Coronary artery (tissue), 2 donors: ENCODE results near the gene TMEM116.
A peak's percentile ranks its signal among the peaks of the same experiment; 100 is the strongest.
"Not testable (repeated sequence)": the region's sequence is repeated elsewhere in the genome, so short reads cannot be mapped to it uniquely, and the experiment has no call there.

Source experiments
- DNase-seq: peaks from one replicate; pipeline ENCODE4 v3.0.0-alpha.2; 2017; ENCODE audit warnings: low spot score
- H3K27ac ChIP-seq, 2 donors: fragments of 200-600 bp; sonication (generic); one replicate each; pipeline ENCODE4 v1.5.1; 2016 to 2019
- H3K4me3 ChIP-seq: fragments of 200-600 bp; sonication (generic); 2 replicates; pipeline ENCODE4 v1.5.1; 2016; ENCODE audit warnings: mild to moderate bottlenecking, moderate library complexity
- TF ChIP-seq, protein P1 (sequence below): fragments of 200-600 bp; sonication (generic); IDR thresholded peaks from one replicate; pipeline ENCODE4 v1.5.1; 2019; ENCODE audit warnings: antibody characterized with exemption

The TMEM116 gene

DNA sequence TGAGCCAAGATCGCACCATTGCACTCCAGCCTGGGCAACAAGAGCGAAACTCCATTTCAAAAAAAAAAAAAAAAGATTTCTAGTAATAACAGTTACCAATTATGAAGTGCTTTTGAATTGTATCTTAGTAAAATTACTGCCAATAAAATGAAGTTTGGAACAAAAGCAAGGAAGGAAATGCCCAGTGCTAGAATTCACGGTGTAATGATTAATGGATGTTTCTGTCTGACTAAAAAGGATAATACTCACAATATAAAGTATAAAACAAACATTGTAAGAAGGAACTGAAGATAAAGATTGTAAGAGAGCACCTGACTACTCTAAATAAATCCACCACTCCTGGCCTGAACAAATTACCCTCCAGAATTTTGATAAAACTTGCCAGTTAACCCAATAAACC lies 4.0 kb downstream of the TMEM116 start:
- H3K4me3 ChIP-seq = no peak overlapping the region
- TF ChIP-seq, protein P1, sequence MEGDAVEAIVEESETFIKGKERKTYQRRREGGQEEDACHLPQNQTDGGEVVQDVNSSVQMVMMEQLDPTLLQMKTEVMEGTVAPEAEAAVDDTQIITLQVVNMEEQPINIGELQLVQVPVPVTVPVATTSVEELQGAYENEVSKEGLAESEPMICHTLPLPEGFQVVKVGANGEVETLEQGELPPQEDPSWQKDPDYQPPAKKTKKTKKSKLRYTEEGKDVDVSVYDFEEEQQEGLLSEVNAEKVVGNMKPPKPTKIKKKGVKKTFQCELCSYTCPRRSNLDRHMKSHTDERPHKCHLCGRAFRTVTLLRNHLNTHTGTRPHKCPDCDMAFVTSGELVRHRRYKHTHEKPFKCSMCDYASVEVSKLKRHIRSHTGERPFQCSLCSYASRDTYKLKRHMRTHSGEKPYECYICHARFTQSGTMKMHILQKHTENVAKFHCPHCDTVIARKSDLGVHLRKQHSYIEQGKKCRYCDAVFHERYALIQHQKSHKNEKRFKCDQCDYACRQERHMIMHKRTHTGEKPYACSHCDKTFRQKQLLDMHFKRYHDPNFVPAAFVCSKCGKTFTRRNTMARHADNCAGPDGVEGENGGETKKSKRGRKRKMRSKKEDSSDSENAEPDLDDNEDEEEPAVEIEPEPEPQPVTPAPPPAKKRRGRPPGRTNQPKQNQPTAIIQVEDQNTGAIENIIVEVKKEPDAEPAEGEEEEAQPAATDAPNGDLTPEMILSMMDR = no peak
- no peak overlapping the region for H3K27ac ChIP-seq
- DNase-seq = no peak

- TF ChIP-seq, protein P1 = no peak
- Histone ChIP-seq H3K4me3 (no peak overlapping the region), H3K27ac (no peak overlapping the region)
- no peak for DNase-seq
These were observed 5.0 kb downstream of the TMEM116 start for GRCh38 chr12:112007945-112008344.

- TF ChIP-seq, protein P1 = no peak
- Histone ChIP-seq H3K27ac (no peak overlapping the region), H3K4me3 (no peak overlapping the region)
- no peak for DNase-seq
These were observed 7.3 kb downstream of the TMEM116 start for GRCh38 chr12:112005419-112006395.

DNA sequence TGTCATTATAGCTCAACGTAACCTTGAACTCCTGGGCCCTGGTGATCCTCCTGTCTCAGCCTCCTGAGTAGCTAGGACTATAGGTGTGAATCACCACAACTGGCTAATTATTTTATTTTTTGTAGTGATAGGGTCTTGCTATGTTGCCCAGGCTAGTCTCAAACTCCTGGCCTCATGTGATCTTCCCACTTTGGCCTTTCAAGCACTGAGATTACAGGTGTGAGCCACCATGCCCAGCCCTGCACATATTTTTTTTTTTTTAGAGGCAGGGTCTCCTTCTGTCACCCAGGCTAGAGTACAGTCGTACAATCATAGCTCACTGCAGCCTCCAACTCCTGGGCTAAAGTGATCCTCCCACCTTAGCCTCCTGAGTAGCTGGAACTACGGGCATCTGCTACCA lies 8.9 kb downstream of the TMEM116 start:
- TF ChIP-seq, protein P1 = no peak
- H3K27ac ChIP-seq = no peak overlapping the region
- no peak overlapping the region for H3K4me3 ChIP-seq
- DNase-seq = no peak

GRCh38 chr12:112001576-112001975 lies 11.4 kb downstream of the TMEM116 start:
- no peak for DNase-seq
- peak overlapping the region; percentile 57 to 72 for H3K27ac ChIP-seq
- no peak overlapping the region for H3K4me3 ChIP-seq
- TF ChIP-seq, protein P1 = no peak

- H3K4me3 ChIP-seq = no peak overlapping the region
- TF ChIP-seq, protein P1 = no peak
- no peak for DNase-seq
- H3K27ac ChIP-seq = peak overlapping the region; percentile 57 to 72
These were observed 12.1 kb downstream of the TMEM116 start for GRCh38 chr12:112000820-112001219.

DNA sequence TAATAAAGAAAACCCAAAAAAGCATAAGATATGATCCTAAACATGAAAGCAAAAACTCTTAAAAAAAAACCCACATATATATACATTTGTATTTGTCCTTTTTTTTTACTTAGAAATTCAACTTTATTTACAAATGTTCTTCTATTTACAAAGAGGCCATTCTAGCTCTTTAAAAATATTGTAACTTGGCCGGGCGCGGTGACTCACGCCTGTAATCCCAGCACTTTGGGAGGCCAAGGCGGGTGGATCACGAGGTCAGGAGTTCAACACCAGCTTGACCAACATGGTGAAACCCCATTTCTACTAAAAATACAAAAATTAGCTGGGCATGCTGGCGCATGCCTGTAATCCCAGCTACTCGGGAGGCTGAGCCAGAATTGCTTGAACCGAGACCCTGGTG lies 13.8 kb downstream of the TMEM116 start:
- not testable (repeated sequence) for DNase-seq, H3K4me3 ChIP-seq, H3K27ac ChIP-seq
